ENCODE measurements around the gene CAPZA1.
"Not testable (repeated sequence)": the region's sequence is repeated elsewhere in the genome, so short reads cannot be mapped to it uniquely, and the experiment has no call there.

Gene CAPZA1

GRCh38 chr1:112628516-112628915, 8.9 kb downstream of the CAPZA1 start:
- DNase-seq: no peak

DNA sequence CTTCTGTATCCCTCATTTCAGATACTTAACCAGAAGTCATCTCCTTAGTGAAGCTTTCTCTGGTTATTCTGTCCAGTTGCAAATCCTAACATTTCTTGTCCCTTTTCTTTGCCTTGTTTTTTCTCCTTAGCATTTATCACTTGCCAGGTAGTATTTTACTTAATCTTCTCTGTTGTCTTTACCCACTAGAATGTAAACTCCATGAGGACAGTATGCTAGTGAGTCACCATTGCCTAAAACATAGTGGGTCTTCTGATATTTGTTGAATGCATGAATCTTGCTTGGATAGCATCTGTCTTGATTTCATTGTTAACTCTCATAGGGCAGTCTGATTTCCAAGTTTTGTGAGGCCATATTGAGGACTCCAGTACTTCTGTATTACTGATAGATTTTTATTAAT, 9.6 kb downstream of the CAPZA1 start:
- no peak for DNase-seq

DNA sequence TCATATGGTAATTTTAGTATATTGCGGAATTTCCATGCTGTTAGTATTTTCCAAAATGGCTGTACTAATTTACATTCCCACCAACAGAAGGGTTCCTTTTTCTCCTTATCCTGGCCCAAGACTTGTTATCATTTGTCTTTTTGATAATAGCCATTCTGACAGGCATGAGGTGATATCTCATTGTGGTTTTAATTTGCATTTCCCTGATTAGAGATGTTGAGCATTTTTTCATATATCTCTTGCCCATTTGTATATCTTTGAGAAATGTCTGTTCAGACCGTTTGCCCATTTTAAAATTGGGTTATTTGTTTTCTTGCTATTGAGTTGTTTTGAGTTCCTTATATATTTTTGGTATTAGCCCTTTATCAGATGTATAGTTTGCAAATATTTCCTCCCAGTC, 14.0 kb downstream of the CAPZA1 start:
- no peak for DNase-seq

GRCh38 chr1:112634367-112634766, 14.7 kb downstream of the CAPZA1 start:
- no peak for DNase-seq

- DNase-seq: no peak
Observed at GRCh38 chr1:112636056-112636455, 16.4 kb downstream of the CAPZA1 start.

DNA sequence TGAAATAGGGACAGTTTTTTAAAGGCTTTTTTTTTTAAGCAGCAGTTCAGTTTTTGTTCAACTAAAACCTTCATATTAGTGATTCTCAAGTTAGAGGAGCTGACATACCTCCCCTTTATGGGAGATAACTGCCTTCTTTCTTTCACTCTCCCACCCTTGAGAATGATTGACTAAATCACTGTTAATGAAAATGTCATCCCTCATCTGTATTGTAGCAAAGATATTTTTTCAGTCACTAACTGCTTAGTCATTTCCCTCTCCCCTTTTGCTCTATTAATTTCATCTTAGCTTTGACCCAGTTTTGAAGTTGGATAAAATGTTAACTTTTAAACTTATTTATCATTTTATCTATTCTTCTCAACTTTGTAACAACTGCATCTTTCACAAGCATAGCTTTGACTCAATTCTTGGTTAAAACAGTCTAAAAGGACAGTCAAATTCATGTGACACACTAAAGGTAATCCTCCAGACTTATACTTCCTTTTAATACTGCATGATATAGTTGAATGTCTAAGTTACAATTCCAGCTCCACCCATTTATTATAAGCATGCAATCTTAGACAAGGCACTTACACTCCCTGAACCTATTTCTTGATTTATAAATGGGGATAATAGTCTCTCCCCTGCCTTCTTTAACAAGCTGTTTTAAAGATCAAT, 17.1 kb downstream of the CAPZA1 start:
- no peak for DNase-seq

DNA sequence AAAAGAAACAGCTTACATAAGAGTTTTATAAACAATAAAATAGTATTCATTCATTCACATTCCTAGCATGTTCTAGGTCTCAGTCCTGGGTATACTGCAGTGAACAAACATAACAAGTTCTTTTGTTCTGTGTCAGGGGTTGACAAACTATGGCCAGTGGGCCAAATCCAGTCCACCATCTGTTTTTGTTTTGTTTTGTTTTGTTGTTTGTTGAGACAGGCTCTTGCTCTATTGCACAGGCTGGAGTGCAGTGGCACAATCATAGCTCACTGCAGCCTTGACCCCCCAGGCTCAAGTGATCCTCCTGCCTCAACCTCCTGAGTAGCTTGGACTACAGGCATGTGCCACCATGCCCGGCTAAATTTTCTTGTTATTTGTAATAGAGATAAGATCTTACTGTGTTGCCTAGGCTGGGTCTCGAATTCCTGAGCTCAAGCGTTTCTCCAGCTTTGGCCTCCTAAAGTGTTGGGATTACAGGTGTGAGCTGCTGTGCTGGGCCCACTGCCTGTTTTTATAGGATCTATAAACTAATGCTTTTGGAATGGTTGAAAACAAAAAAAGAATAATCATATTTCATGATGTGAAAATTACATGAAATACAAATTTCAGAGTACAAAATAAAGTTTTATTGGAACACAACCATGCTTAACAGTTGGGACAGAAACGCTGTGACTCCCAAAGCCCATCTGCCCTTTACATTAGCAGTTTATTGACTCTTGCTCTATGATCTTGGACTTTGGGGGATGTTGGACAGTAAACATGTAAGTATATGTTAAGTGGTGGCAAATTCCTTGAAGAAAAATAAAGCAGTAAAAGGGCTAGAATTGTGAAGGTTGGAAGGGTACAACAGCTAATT, 17.9 kb downstream of the CAPZA1 start:
- peak; percentile 28 for DNase-seq

- no peak for DNase-seq
Observed at GRCh38 chr1:112638110-112638428, 18.4 kb downstream of the CAPZA1 start.

- not testable (repeated sequence) for DNase-seq
Observed at GRCh38 chr1:112640437-112640836, 20.8 kb downstream of the CAPZA1 start.

DNA sequence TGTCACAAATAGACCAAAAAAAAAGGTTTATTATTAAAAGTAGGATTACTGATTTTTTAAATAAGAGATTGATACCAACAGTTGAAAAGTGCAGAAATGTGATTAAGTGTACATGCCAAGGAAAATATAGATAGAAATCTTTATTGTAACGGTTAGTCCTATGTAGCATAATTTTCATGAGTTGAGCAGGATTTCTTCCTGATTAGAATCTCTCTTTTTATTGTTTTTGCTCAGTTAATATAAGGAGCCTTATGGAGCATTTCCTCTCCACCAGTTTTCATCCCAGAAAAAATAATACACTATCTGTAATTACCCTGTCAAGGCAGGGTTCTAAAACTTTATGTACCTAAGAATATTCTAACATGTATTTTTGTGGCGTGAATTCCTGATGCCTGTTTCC, 23.4 kb downstream of the CAPZA1 start:
- no peak for DNase-seq

GRCh38 chr1:112646225-112646624, 26.6 kb downstream of the CAPZA1 start:
- DNase-seq: no peak

DNA sequence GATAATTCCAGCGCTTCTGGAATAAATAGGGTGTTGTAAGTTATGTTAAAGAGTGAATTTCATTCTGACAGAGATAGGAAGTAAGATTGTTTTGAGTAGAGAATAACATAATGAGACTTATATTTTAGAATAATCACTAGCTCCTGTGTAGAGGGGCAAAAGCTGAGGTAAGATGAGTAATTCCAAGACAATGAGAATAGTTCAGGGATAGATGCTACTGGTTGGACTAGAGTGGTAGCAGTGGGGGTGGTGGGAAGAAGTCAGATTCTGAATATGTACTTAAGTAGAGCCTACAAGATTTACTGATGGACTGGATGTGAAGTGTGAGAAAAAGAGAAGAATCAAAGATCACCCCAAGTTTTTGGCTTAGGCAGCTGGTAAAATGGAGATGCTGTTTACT, 31.6 kb downstream of the CAPZA1 start:
- no peak for DNase-seq

DNA sequence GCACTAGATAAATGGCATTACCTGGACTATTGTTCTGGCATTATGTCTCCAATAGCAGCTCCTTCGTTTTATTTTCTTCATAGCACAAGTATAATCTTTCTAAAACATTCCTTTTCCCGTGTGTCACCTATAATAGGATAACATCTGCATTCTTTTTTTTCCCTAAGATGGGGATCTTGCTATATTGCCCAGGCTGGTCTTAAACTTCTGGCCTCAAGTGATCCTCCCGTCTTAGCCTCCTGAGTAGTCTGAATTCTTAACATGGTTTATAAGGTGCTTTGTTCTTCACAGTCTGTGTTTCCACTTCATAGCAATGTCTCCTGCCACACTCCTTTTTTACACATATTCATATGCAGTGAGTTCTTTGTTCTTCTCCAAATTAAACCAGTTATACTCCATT, 46.2 kb downstream of the CAPZA1 start:
- no peak for DNase-seq

DNA sequence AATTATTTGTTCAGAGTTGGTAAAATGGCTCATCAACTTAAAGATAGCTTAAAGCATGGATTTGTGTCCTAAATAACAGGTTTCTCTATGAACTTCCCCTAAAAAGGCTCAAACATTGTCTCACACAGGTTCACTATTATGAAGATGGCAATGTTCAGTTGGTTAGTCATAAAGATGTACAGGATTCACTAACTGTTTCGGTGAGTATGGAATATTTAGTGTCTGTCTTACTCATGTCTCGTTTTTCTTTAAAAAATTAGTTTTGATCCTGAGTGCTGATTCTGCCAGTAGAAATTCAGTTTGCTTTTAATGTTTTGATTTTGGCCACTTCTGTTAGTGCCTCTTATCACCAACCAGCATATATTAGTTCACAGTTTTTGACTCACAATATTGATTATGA, 47.3 kb downstream of the CAPZA1 start:
- no peak for DNase-seq

DNA sequence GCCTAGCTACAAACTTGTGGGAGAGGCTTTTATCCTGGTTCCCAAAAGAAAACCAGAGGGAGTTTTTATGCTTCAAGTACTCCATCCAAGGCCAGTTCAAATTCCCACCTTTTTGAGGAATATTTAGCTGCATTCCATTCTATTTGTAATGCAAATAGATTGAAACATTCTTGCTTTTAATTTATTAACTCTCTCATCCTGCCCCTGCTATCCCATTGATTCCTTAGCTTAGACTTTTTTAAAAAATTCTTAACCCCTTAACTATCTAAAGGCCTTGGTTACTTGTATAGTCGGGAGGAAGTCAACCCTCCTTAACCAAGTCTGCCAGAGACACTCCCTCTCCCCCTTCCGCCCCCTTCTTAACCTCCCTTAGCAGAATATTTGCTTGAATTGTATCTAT, 52.4 kb downstream of the CAPZA1 start:
- no peak for DNase-seq

DNA sequence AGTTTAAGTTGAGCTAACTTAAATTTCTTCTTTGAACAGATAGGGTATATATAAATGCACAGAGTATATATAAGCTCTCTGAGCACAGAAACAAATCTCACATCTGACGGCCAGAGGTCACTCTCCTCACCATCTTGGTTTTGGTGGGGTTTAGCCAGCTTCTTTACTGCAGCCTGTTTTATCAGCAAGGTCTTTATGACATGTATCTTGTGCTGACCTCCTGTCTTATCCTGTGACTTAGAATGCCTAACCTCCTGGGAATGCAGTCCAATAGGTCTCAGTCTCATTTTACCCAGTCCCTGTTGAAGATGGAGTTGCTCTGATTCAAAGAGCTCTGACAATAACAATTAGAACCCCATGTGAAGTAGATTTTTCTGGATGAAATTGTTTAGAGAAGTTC, 53.2 kb downstream of the CAPZA1 start:
- DNase-seq: no peak

GRCh38 chr1:112673592-112674439, 54.2 kb downstream of the CAPZA1 start:
- DNase-seq: peak; percentile 73

DNA sequence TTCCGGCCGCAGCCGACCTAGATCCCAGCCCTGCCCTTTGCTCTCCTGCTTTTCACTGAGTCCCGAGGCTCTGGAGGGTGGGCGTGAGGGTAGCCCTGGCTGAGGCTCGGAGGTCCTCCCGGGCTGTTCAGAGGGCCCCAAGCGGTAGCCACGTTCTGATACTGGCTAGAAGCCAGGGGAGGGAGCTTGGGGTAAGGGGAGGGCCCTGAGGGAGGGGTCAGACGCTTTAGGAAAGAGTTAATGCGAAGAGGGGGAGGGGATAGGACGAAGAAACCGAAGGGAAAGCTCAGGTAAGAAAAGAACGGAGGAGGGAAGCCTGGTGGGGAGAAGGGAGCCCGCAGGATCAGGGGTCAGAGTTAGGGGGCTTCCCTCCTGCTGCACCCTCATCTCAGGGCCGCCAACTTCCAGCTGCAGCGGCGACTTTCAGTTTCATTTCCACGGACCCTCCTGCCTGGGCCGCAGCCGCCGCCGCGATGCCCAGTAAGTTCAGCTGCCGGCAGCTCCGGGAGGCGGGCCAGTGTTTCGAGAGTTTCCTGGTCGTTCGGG, 54.9 kb downstream of the CAPZA1 start, which contains the start of gene MOV10:
Gene MOV10, plus strand, starts transcription at position 220 of the 546 bp plus-strand sequence. Its CDS starts 254 bp downstream, at position 474.
- DNase-seq: peak; percentile 68

- DNase-seq: no peak
Observed at GRCh38 chr1:112674986-112675727, 55.5 kb downstream of the CAPZA1 start.

DNA sequence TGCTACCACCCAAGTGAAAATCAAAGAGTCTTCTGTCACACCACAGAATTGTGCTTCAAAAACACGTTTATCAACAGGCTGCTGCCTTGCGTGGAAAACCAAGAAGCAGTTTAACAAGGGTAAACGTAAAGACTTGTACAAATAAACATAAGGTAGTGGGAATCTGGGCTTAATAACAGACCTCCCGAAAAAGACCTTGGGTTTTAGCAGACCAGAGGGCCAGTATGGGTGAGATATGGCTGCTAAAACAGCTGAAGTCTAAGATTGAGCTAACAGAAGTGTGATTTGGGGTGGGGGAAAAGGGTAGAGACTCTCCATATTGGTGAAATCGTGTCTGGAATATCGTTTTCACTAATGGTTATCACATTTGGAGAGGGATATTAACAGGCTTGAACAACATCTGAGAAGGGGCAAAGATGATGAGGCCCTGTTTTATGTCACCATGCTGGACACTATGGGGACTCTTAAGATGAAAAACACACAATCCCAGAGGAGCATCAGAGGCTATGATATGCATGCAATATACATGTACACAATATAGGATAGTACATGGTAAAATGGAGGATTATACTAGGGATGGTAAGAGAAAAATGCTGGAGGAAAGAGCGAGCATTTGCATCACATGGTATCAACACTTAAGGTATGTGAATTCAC, 56.2 kb downstream of the CAPZA1 start:
- DNase-seq: no peak

- DNase-seq: no peak
Observed at GRCh38 chr1:112676543-112676942, 56.9 kb downstream of the CAPZA1 start.

GRCh38 chr1:112677501-112677900, 57.9 kb downstream of the CAPZA1 start:
- DNase-seq: no peak
